HG03175 (cell line): Measurements from ENCODE around the gene ACAP2.

Experiments
- ATAC-seq: cut with Tn5 transposase; IDR thresholded peaks from one replicate; pipeline ENCODE4 v1.9.1; 2021; ENCODE audit warnings: mild to moderate bottlenecking, moderate library complexity; ENCODE audit not compliant: unreplicated experiment

The ACAP2 gene

DNA sequence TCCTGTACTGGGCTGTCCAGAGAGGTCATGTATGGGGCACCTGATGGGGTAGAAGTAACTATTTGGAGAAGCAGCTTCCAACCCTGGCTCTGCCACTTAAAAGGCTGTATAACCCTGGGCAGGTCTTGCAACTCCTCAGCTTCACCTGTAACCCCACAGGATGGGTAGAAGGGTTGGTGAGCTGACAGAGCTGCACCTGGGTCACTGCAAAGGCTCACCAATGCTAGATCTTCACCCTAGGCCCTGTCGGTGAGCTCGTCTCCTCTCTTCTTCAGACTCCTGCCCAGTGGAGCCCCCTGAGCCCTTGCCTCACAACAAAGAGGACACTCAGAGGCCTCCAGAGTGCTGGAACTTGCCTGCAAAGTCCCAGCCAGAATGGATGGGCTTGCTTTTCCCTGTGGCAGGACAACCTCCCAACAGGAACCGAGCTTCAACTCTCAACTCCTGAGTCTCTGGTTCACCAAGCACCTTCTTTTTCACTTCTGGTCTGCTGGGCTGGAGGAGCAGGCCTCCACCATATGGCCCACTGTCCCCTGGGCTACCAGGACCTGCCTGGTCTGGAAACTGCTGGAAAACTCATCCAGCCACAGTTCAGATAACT, 217.7 kb downstream of the ACAP2 start:
- ATAC-seq = no peak
